AG08395 (cell line): ENCODE results near the gene MEGF6.

Experiments used
- DNase-seq: peaks from one replicate; pipeline ENCODE4 v3.0.0; 2012; ENCODE audit warnings: mixed read lengths, low spot score

MEGF6 gene, protein sequence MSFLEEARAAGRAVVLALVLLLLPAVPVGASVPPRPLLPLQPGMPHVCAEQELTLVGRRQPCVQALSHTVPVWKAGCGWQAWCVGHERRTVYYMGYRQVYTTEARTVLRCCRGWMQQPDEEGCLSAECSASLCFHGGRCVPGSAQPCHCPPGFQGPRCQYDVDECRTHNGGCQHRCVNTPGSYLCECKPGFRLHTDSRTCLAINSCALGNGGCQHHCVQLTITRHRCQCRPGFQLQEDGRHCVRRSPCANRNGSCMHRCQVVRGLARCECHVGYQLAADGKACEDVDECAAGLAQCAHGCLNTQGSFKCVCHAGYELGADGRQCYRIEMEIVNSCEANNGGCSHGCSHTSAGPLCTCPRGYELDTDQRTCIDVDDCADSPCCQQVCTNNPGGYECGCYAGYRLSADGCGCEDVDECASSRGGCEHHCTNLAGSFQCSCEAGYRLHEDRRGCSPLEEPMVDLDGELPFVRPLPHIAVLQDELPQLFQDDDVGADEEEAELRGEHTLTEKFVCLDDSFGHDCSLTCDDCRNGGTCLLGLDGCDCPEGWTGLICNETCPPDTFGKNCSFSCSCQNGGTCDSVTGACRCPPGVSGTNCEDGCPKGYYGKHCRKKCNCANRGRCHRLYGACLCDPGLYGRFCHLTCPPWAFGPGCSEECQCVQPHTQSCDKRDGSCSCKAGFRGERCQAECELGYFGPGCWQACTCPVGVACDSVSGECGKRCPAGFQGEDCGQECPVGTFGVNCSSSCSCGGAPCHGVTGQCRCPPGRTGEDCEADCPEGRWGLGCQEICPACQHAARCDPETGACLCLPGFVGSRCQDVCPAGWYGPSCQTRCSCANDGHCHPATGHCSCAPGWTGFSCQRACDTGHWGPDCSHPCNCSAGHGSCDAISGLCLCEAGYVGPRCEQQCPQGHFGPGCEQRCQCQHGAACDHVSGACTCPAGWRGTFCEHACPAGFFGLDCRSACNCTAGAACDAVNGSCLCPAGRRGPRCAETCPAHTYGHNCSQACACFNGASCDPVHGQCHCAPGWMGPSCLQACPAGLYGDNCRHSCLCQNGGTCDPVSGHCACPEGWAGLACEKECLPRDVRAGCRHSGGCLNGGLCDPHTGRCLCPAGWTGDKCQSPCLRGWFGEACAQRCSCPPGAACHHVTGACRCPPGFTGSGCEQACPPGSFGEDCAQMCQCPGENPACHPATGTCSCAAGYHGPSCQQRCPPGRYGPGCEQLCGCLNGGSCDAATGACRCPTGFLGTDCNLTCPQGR (N-terminal part only)

GRCh38 chr1:3611170-3612019 lies at the start of gene MEGF6:
MEGF6 (minus strand) TSS chr1:3611508; CDS start chr1:3611268, 240 bp downstream.
- peak; percentile 62 for DNase-seq

GRCh38 chr1:3660704-3661103 lies 49.4 kb upstream of the MEGF6 start:
- no peak for DNase-seq

DNA sequence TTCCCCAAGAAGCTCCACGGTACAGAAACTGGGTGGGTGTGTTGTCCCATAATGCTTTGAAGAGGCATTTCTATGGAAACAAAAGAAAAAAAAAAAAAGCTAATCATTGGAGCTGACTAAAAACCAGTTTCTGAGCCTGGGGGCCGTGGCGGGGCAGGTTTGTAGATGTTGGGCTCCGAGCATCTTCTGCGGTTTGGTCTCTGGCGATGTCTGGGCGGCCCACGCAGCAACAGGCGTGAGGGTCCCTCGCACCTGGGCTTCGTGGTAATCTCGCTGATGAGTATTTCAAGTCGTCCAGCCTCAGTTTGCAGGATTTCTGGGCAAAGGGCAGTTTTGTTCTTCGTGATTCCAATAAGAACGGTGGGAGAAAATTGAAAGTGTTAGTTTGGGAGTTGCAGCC lies 47.8 kb upstream of the MEGF6 start:
- DNase-seq, result no peak

DNA sequence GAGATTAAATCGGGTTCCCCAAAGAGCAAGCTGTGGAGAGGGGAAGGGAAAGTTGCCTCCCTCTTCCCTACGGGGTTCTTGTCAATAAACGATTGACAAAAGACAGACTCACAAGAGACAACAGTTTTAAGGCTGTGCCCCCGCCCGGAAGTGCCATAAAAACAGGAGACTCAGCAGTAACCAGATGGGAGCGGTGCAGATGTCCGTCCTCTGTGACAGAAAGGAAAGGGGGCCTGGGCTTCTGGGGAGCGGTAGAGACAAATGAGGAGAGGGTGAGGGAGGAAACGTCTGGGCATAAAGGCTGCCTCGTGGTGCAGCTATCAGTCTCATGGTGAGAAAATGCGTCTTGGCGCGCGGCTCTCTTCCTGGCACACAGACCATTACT lies 46.9 kb upstream of the MEGF6 start:
- no peak for DNase-seq

- DNase-seq, result no peak
Measured at GRCh38 chr1:3657578-3658230, 46.4 kb upstream of the MEGF6 start.

- no peak for DNase-seq
Measured at GRCh38 chr1:3657096-3657475, 45.8 kb upstream of the MEGF6 start.

GRCh38 chr1:3656450-3657095 lies 45.3 kb upstream of the MEGF6 start:
- no peak for DNase-seq

DNA sequence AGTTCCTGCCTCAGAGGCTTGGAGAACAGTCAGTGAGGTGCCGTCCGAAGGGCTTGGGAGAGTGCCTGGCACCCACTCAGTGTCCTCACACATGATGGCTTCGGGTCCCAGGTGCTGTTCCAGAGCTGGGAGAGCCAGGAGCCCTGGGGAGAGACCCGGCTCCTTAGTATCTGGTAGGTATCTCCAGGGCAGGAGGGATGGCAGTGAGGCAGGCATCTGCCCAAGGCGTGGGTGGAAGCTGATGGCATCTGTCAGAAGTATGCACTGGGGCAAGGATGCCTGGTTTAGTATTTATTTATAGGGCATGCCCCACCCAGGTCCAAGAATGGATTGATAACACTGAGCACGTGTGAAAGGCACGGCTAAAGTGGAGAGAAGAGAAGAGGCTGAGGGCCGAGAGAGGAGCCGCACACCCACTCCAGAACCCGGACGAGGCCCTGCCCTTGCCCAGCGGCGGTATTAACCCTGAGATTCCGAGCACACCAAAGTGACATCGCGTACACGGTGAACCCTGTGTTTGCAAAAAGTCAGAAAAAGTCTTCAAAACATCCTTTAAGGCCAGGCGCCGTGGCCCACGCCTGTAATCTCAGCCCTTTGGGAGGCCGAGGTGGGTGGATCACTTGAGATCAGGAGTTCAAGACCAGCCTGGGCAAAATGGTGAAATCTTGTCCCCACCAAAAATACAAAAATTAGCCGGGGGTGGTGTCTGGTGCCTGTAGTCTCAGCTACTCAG lies 43.4 kb upstream of the MEGF6 start:
- DNase-seq, result no peak

DNA sequence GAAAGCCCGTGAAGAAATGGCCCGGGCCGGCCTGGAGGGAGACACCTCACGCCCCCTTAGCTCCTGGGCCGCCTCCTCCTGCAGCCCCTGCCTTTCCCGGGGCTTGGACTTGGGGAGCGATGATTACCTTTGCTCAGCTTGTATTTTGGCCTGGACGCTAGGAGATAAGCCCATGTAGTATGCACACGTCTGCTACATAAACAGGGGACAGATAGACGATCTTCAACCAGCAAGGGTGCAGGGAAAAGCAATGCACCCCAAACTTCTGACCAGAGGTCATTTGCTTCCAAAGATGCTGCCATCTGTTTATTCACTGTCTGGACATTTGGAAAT lies 41.9 kb upstream of the MEGF6 start:
- DNase-seq, result no peak

DNA sequence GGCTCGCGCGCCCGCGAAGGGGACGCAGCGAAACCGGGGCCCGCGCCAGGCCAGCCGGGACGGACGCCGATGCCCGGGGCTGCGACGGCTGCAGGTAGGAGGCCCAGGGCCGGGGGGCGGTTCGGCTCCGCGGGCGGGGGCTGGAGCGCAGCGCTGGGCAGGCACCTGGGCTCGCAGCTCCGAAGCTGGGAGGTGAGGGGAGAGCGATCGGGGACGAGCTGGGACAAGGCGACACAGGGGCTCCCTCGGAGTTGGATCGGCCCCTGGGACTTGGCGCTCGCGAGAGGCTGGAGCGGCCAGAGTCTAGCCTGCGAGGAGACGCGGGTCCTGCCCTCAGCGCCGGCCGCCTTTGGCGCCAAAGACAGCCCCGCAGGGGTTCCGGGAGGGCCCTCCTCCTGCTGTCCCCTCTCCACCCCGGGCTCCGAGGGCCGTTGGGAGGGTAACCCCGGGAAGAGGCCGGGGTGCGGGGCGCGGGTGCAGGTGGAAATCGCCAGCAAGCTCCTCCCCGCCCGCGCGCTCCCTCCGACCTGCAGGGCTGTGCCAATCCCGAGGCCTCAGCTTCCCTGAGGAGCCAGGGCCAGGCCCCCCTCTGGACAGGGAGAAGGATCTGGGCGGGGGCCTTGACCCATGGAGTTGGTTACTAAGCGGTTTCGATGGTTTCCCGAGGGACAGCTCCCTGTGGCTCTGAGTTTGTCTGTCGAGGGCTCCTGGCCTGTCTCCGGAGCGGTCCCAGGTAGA lies 41.4 kb upstream of the MEGF6 start:
- no peak for DNase-seq

- no peak for DNase-seq
Measured at GRCh38 chr1:3651930-3652547, 40.7 kb upstream of the MEGF6 start, which contains the start of gene TP73. TP73 (plus strand) TSS chr1:3652516; CDS start chr1:3682366, 29,850 bp downstream.

DNA sequence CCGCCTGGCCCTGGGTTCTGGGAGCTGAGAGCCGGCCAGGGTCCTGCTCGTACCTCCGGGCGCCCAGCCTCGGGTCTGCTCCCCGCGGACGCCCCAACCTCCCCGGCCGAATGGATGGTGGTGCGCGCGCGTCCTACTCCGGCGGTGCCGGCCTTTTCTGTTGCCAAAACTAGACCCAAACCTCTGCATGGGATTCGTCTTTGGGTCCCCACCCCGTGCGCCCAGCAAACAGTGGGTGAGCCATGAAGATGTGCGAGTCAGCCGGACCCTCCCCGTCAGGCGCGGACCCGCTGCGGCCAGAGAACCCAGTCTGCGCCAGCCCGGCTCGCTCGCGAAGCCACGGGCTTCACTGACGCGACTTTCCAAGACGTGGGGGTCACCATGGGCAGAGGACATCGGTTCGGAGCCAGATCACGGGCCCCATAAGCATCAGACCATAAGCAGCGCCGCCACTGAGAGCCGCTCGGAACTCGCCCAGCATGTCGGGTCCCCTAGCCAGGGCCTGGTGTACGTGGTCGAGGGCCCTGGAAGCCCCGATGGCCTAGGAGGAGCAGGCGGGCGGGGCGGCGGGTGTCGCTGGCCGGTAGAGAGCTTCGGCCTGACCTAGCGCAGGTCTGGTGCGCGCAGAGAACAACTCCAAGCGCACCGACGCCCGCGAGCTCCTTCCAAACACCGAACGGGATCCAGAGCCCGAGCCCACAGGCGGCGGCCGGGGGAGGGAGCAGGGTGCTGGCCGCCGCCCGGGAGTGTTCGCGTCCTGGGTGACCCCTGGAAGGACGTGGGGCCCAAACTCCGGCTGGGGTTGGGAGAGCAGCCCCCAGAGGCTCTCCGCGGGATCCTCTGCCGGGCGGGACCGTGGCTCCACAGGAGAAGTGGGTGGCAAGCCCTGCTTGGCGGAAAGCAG lies 40.0 kb upstream of the MEGF6 start:
- DNase-seq, result no peak

DNA sequence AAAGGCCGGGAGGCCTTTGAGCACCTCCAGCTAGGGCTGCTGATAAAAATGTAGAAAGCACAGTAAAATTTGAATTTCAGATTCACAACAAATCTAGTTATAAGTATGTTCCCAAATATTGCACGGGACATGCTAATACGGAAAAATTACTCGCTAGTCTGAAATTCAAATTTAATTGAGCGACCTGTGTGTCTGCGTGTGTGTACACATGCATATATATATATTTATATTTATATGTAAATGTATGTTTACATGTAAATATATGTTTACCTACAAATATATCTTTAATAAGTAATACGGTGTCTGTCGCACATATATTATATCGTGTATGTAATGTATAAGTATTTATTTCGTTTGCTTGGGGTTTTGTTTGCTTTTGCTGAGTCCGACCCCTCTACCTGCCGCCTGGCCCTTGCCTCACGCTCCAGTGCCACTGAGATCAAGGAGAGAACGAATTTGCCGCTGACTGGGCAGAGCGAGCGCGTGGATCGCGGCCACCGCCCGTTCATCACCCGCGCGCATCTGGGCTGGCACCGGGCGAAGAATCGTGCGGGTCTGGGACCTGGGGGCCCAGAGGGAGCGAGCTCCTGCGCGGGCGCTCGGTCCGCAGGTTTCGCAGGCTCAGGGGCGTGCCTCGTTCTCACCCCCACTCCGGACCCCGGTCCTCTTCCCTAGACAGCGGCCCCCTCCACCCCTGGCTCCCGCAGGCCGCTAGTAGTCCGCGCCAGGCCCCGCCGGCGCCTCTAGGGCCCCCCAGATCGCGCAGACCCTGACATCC lies 39.1 kb upstream of the MEGF6 start:
- no peak for DNase-seq

DNA sequence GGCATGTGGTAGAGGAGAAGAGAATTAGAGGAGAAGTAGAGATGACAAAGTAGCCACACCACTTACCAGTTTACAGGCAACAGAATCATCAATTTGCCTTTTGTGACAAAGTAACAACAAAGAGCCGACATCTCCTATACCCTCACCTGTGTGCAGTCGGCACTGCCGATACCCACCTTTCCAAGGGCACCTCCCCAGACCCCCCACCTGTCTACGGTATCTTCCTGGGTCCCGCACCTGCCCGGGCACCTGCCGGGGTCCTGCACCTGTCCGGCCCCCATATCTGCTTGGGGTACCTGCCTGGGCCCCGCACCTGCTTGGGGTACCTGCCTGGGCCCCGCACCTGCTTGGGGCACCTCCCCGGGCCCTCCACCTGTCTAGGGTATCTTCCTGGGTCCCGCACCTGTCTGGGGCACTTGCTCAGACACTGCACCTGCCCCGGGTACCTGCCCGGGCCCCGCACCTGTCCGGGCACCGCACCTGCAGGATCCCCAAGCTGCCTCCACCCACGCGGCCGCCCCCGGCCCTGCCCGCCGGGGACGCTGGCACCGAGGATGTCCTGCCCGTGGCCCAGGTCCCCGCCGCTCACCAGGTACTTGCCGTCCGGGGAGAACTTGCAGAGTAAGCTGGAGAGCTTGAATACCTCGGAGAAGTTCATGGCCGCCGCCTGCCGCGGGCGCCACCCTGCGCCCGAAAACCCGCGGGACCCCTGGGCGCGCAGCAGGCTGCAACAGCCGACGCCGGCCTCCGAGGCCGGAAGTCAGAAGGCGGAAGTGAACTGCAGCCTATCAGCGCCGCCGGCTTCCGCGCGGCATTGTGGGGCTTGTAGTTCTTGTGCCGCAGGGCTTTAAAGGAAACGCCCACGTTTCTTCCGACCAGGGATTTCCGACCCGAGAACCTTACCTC lies 38.3 kb upstream of the MEGF6 start, which contains the start of gene WRAP73:
WRAP73 (minus strand) TSS at position 762 of the 906 bp plus-strand sequence; CDS start at position 658, 104 bp downstream.
- peak; percentile 96 for DNase-seq

- DNase-seq, result no peak
Measured at GRCh38 chr1:3646596-3646995, 35.3 kb upstream of the MEGF6 start.
